NB4 (cell line): ENCODE measurements around the gene SPATA24.

Experiments
- CTCF ChIP-seq: IDR thresholded peaks from one replicate; pipeline ENCODE4 v1.5.1; 2012; ENCODE audit warnings: low read depth, low read length
- POLR2A ChIP-seq: IDR thresholded peaks from 2 replicates; pipeline ENCODE4 v1.6.1; 2011; ENCODE audit warnings: mild to moderate bottlenecking; ENCODE audit not compliant: insufficient read length; ENCODE audit errors: extremely low read depth

- no peak for TF ChIP-seq CTCF
- no peak for TF ChIP-seq POLR2A
Observed at GRCh38 chr5:139443831-139444453, 40.1 kb upstream of the SPATA24 start.
